NCI-H2227 (cell line): Measurements from ENCODE around the gene PEA15.

ENCODE experiments used
- DNase-seq: peaks from one replicate; lab custom pipeline; 2025; ENCODE audit not compliant: unreplicated experiment; lab: John Stamatoyannopoulos, UW

The PEA15 gene

DNA sequence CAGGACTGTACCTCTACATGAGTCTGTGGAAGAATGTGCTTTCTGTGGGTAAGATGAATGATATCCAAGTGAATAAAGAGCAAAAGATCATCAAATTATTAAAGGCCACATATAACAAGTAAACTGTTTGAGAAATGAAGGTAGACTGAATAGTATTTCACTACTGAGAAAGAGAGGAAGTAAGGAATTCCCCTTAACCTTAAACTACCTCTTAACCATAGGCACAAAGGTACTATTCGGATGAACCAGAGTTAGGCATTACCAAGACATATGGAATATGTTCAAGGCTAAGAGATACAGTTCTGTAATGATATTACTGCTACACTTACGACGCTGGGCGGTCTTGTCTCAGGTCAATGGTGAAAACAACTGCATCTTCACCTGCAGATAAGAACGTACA is 31.6 kb downstream of the PEA15 start:
- no peak for DNase-seq

DNA sequence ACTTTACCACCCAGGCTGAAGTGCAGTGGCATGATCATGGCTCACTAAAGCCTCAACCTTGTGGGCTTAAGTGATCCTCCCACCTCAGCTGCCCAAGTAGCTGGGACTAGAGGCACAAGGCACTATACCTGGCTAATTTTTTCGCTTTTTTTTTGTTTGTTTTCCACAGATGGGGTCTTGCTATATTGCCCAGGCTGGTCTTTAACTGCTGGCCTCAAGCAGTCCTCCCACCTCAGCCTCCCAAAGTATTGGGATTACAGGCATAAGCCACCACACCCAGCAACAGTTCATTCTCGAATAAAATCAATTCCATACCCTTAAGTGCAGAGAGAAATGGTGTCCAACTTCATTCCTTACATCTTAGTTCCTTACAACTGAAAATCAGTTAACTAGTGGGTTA is 32.4 kb downstream of the PEA15 start:
- no peak for DNase-seq

DNA sequence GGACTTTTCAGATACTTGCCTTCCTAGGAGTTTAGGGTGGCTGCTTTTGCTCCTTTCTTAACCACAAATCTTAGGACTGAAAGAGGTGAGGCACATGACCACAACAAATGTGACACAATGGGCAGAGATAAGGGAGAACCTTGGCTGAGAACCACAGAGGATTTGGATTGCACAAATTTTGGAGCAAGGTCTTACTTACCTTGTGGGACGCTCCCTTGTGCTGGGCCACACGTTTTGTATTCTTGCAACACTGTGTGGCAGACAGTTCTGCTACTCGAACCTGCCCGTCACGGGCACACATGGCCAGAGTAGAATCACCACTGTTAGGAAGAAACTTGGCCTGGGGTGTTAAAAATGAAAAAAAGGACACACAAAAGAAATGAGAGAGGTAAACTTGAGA is 33.2 kb downstream of the PEA15 start:
- no peak for DNase-seq

DNA sequence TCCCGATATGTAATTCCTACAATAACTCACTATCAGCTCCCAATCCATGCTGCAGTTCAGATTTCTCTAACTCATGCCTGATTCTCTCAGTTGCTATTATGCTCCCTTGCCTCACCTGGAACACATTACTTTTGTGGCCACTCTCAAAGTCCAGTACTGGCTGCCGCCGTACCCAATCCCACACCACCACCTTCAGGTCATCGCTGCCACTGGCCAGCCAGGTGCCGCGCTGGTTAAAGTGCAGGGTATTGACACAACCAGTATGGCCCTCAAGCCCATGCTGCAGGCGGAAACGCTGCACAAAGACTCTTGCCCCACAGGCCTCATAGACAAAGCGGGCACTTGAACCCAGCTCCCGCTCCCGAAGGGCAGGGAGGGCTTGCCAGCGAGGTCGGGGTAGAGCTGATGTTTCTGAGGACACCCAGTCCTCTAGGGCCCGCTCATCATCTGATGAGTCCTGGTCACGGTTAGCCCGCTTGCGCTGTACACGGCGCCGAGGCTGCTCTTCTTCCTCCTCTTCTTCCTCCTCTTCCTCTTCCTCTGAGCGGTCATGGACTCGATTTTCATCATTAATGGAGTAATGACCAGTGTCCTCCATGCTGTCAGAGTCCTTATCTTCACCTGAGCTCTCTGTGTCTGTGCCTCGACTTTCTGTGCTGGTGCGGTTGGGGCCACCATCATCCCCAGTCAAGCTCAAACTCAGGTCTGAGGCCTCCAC is 34.6 kb downstream of the PEA15 start:
- no peak for DNase-seq

DNA sequence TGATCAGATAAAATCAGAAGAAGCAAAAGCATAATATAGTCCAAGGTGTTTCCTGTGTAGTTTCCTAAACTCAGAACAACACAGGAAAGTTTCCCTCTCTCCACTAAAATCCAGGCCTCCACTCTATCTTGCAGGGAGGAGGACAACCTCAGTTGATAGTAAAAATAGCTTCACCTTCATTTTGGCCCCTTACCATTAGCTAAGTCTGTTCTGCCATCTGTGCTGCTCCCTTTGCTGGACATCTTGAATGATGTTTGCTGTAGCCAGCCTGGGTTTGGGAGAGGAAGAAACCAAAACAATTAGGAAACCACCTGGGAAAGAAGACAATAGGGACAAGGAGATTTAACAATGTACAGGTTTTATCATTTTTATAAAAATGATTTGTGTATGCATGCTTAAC is 38.6 kb downstream of the PEA15 start:
- DNase-seq: no peak

DNA sequence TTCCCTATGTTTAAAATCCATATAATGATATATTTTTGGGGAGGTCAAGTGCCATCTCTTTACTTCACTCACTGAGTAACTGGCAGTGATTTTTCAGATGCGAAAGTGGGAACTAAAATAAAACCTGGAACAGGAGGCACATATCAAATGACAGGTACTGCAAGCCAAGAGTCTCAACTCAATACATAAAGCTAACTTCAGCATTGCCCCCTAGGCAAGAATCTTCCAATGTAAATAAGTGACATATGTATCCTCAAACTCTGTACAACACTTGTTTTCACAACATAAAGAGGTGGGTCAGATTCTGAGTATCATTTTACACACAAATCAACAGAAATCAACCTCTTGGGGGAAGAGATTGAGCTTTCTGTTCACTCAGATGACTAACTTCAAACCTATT is 39.0 kb downstream of the PEA15 start:
- DNase-seq: peak; percentile 10

DNA sequence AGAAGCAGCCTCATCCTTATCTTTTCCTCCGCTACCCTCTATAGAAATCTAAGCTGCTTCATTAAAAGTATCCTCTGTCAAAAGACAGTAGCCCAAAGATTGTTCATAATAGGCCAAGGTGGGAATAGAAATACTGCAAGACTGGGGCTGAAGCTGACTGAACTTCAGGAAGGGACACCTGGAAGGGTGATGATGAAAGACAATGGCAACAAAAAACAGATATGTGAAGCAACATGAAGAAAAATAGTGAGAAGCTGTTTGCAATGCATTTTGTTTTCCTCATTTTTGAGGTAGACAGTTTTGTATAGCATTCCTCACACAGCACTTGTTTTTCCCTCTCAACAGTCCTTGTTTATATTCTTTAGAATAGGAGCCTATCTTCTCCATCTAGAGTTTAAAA is 40.2 kb downstream of the PEA15 start:
- DNase-seq: no peak

DNA sequence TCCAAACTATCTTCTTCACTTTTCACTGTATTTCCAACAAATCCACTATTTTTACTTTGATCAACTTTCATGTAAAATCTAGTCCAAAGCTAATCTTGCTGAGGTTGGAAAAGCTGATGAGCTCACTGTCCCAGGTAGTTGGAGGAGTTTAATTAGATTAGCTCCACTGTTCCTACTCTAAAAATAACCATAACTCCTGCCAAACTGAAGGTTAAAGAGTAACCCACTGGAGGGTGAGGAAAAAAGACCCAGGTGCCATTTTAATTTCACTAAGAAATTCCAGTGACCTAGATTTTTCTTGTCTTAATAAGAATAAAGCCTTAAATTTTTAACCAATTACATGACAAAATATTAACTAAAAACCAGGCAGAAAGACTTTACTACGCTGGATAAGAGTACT is 41.9 kb downstream of the PEA15 start:
- no peak for DNase-seq

DNA sequence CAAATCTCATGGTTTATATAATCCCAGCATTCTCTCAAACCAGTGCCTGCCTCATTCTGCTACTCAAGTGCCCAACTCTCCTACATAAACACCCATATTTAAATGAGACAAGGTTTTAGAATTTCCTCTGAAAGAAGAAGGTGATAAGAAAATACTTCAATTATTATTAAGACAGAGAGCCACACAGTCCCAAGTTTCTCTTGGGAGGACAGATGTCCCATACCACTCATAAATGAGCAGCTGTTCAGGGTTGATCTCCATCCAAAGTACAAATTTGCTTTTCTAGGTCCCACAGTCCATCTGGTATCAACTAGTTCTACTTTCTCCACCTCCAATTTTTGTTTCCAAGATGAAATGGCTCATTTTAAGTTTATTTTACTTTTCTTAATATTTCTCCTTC is 45.8 kb downstream of the PEA15 start:
- no peak for DNase-seq

DNA sequence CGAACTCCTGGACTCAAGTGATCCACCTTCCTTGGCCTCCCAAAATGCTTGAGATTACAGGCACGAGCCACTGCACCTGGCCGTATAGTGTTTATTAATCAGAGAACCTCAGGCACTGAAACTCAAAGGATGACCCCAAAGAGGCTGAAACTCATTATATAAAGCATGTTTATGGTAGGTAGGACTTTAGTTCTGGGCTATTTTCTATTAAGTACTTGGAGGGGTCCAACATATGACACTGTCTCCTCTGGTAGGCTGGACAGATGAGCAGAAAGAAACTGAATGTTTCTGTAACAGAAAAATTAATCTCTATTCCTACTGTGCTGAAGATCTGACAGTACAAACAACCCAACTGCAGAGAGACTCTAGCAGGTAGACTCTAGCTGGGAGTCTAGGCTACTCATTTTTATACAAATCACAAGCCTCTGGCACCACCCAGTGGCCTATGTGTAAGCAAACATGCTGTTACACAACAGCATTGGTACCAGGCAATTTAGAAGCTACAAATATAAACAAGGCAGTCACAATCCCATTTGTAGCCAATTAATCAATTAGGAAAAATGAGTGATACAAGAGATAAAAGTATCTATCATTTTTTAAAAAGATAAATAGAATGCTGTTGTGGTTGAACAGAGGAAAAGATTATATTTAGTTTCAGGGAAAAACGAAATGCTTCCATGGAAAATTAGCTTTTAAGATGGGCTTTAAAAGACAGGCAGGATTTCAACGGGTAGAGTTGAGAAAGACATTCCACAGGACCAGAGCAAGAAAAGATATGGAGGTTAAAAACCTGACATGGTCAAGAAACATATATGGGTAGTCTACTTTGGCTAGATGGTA is 46.7 kb downstream of the PEA15 start:
- DNase-seq: peak; percentile 87

DNA sequence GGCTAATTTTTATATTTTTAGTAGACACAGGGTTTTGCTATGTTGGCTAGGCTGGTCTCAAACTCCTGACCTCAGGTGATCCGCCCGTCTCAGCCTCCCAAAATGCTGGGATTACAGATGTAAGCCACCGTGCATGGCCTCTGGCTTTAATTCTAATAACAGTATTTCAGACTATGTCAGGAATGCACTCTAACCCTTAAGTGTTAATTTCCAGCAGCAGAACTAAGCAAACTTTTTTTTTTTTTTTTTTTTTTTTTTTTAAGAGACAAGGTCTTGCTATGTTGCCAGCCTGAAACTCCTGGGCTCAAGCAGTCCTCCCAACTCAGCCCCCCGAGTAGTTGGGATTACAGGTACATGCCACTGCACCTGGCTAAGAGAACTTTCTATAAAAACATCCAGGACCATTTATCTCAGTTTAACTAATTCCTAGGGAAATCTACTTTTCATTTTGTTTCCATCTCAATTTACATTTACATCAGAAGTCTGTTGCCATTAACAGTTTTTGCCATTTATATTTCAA is 50.7 kb downstream of the PEA15 start:
- DNase-seq: no peak

DNA sequence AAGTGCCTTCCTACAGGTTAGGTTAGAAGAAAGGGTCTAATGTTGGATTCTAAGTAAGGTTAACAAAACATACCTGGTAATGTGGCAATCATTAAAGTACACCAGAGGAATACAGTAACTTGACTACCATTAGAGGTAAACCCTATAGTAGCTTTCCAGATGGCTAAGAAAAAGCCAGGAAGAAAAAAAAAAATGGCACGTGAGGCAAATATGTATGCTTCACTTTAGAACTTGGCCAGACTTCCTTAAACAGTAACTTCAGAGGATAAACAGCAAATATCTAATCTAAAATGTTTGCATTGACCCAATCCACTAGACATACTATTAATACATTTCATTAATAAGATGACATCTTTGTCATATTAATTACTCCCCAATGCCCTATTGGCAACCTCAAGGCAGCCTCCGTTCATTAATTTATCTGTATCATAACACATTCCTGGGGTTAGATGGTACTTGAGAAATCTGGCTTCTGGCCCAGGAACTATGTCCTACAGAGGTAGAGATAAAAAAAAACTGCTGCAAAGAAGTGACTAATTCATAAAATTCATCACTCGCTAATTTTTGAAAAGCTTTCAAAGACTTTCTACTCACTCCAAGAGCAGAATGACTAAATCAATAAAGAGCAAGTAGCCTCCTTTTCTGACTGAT is 51.3 kb downstream of the PEA15 start:
- DNase-seq: no peak

DNA sequence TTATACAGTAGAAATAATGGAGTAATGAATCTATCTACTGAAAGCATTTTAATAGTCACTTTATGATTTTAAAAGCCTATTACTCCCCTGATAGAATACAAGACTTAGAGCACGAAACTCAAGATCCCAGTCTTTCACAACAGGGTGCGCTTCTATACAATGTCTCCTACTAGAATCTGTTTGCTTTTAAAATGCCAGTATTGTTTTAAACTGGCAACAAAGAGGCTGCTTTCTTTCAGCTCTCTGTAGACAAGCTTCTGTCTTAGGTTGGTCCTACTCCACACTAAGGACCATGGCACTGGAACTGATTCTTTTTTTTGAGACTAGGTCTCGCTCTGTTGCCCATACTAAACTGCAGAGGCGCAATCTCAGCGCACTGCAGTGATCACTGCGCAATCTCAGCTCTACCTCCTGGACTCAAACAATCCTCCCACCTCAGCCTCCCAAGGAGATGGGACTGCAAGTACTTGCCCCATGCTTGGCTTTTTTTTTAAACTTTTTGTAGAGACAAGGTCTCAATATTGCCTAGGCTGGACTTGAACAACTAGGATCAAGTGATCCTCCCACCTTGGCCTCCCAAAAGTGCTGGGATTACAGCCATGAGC is 52.3 kb downstream of the PEA15 start:
- no peak for DNase-seq

DNA sequence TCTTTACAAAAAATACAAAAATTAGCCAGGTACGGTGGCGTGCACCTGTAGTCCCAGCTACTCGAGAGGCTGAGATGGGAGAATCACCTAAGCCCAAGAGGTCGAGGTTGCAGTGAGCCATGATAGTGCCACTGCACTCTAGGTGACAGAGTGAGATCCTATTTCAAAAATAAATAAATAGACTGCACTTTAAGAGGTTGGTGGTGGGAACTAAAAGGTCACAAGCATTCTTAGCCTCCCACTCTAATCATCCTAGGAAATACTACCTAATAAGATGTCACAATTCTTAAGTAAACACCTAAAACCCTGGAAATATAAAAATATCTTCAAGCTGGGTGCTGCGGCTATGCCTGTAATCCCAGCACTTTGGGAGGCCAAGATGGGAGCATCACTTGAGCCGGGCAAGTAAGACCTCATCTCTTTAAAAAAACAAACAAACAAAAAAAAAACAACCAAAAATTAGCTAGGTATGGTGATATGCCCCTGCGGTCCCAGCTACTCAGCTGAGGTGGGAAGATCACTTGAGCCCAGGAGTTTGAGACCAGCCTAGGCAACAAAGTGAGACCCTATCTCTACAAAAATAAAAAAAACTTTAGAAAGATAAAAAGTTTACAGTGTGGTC is 53.1 kb downstream of the PEA15 start:
- DNase-seq: no peak

DNA sequence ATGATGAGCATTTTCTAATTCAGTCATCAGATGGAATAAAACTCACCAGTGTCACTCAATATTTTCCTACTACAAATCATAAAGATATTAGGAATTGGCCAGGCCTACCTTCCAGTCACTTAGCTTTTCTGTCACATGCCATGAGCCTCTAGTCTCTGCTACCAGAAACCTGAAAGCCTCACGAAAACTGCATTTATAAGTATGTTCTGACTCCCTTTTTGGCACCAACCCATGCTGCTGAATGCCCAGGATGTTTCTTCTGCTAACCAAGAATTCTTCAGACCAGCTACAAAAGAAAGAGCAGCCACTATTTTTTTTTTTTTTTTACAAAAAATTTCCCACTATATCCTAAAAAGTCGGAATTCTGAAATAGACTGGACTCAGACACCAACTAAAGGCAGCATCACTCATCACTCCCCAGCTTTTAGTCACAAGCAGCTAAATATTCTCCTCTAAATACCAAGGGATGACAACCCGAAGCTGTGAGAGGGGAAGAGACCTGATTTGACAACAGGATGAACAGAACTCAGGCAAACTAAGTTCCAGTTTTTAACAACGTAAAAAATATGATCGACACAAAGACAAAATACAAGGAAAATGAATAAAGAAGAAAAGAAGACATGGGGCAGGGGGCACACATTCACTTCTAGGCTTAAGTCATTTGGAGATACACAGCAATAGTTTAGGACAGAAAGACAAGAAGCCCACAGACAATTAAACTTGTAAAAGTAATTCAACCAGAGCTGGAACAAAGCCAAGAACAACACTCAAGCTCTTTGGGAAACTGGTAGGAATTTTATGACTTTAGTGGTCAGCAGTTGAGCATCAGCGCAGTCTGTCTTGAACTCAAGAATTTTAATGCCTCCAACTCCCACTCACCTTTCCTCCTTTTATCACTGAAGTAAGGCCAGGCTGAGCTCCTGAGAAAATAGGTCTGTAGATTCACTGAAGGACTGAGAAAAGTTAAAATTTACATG is 55.5 kb downstream of the PEA15 start:
- DNase-seq: no peak

DNA sequence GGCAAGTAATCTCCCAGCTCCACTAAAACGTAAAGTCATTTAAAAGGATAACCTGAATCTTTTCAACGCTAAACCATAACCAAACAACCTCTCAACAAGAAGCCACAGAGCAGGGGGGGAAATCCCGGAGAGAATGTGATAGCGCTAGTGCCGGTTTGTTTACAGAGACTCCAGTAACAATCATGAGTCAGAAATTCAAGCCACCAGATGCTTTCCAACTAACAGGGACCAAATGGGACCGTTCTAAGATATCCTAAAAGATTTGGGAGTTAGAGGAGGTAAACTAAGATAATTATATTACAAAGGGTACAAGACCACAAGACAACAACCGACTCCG is 56.3 kb downstream of the PEA15 start:
- peak; percentile 48 for DNase-seq

DNA sequence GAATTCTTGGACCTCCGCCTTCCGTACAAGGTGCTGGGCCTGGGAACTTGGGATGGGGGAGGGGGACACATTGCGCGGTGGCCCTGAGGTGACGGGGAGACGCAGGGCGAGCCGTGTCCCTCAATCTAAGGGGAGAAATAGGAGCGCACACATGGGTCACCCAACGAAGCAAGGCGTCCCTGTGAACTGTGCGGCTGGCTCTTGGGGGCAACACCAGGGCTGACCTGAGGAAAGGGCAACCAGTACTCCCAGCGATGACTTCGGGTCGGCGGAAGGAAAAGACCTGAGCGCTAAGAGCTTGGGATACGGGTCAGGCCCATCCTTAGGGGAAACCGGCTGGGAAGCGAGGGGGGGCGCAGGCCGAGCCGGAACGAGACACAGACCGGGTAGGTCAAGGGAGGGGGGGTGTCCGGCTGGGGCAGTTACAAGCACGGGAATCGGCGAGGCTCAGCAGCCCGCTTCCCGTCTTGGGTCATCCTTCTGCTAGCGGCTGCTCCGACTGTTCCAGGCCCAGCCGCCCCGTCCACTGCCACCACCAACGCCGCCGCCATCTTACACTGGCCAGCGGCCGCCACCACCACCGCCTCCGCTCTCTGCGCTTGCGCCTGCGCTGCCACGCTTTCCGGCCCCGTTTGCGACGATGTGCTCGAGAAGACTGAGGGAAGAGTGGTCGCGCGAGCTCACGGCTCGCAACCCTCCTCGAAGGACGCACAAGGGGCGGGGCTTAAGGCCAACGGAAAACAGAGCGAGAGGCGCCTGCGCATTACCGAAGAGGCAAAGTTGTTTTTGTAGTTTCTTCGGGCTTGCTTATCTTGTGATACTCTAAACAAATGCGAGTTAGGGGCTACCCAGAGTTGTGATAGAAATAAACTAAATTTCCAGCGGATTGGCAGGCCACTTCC is 57.0 kb downstream of the PEA15 start, which contains the start of gene DCAF8:
Gene DCAF8, minus strand, starts transcription at position 657 of the 902 bp plus-strand sequence. CDS start 18,541 bp downstream, outside the sequence.
- peak; percentile 99 for DNase-seq

DNA sequence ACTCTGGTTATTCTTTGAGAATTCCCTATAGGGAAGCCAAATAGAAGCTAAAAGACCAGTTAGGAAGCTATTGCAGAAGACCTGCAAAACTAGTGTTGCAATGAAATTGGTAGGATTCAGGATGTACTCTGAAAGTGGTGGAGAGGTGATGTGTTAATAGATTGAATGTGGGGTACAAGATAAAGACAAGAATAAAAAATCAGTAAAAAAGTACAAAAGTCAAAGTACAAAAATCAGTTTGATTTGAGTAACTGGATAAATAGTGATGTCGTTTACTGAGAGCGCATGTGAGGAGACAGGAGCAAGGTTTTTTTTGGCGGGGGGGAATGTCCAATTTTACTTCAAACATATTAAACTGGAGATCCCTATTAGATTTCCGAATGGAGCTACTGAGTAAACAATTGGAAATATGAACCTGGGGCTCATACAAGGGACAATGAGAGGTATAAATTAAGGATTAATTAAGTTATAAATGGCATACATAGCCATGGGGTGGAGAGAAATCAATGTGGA is 59.7 kb downstream of the PEA15 start:
- DNase-seq: no peak
